Activated CD8-positive, alpha-beta T cell treated with anti-CD3 and anti-CD28 coated beads for 36 hours (primary cell): ENCODE results near the gene TRNAU1AP. TPM values are rescaled to one million over a fixed set of nuclear protein-coding genes. Genes with fewer than 3 reads are reported as not detected.
A peak's percentile ranks its signal among the peaks of the same experiment; 100 is the strongest.
"Not testable (repeated sequence)": the region's sequence is repeated elsewhere in the genome, so short reads cannot be mapped to it uniquely, and the experiment has no call there.

Source experiments
- ATAC-seq: fragments of 200-7000 bp; cut with Tn5 transposase; one replicate; pipeline ENCODE4 v1.10.0; 2021; ENCODE audit warnings: mild to moderate bottlenecking, moderate library complexity
- CTCF ChIA-PET: fragments of 350-600 bp; sonication (Branson Sonifier 250); formaldehyde crosslinking; loops from one replicate; lab custom pipeline; 2021; ENCODE audit warnings: antibody characterized with exemption; lab: Charles Lee
- POLR2A ChIA-PET: fragments of 350-600 bp; sonication (Branson Sonifier 250); formaldehyde crosslinking; loops from one replicate; lab custom pipeline; 2021; ENCODE audit warnings: antibody characterized with exemption; lab: Charles Lee
- DNase-seq: peaks from one replicate; pipeline ENCODE4 v3.0.0-alpha.2; 2020
- H3K27ac Mint-ChIP-seq: one replicate; pipeline ENCODE4 v1.8.0; 2021; ENCODE audit warnings: mild to moderate bottlenecking, mixed read lengths
- H3K27me3 Mint-ChIP-seq: one replicate; pipeline ENCODE4 v1.8.0; 2021; ENCODE audit warnings: mixed read lengths
- H3K36me3 Mint-ChIP-seq: one replicate; pipeline ENCODE4 v1.8.0; 2021; ENCODE audit warnings: low read depth, mixed read lengths
- H3K4me1 Mint-ChIP-seq: one replicate; pipeline ENCODE4 v1.8.0; 2021; ENCODE audit warnings: low read depth, mixed read lengths
- H3K4me3 Mint-ChIP-seq: one replicate; pipeline ENCODE4 v1.8.0; 2021; ENCODE audit warnings: mild to moderate bottlenecking, moderate library complexity, mixed read lengths
- H3K9me3 Mint-ChIP-seq: one replicate; pipeline ENCODE4 v1.8.0; 2021; ENCODE audit warnings: mixed read lengths
- CTCF ChIP-seq: fragments of 200-600 bp; IDR thresholded peaks from one replicate; pipeline ENCODE4 v1.8.0; 2022; ENCODE audit warnings: antibody characterized with exemption, mild to moderate bottlenecking
- intact Hi-C: fragments of 100-400 bp; cut with micrococcal nuclease; formaldehyde crosslinking; loops from one replicate; pipeline ENCODE4 v1.10.0; 2022
- total RNA-seq, 2 experiments: library from RNA; stranded (reverse); gene quantifications; one replicate each; pipeline ENCODE4 v1.2.3, GENCODE V29; 2021

Gene TRNAU1AP
- total RNA-seq, 2 experiments from 2014 or later: 42.5 to 47.8 TPM

- no peak for DNase-seq
- Mint-ChIP-seq H3K4me3 (peak within 1 kb of the TSS; percentile 68), H3K9me3 (no peaks in the 10 kb centered on the region), H3K36me3 (peaks cover 5% of the 10 kb centered on the region), H3K4me1 (peaks cover 9% of the 10 kb centered on the region), H3K27me3 (peaks cover 10% of the 10 kb centered on the region), H3K27ac (no peak within 1 kb of the TSS)
- POLR2A ChIA-PET: interaction anchor here (6.1 kb wide), 1 partner anchor 12 kb away, joined by 43 read pairs; no protein-coding TSS in a partner anchor
- intact Hi-C loops: no loop called here
- TF ChIP-seq CTCF: no peak
- CTCF ChIA-PET: interaction anchor here (1.0 kb wide), 1 partner anchor 11 kb away, joined by 3 read pairs; no protein-coding TSS in a partner anchor
- ATAC-seq: peak; percentile 61
Observed at GRCh38 chr1:28591708-28592320, 38.9 kb downstream of the TRNAU1AP start, which contains the start of gene RAB42. Gene RAB42, plus strand, starts transcription at chr1:28592265. Its CDS starts 247 bp downstream, at chr1:28592512.

- Mint-ChIP-seq H3K9me3 (no peaks in the 10 kb centered on the region), H3K4me3 (peak overlapping the region; percentile 68), H3K36me3 (peaks cover 5% of the 10 kb centered on the region), H3K4me1 (peaks cover 9% of the 10 kb centered on the region), H3K27me3 (peaks cover 10% of the 10 kb centered on the region), H3K27ac (no peak overlapping the region)
- DNase-seq: no peak
- ATAC-seq: peak; percentile 49
- intact Hi-C loops: no loop called here
- ChIA-PET POLR2A (interaction anchor here (6.1 kb wide), 1 partner anchor 12 kb away, joined by 43 read pairs; no protein-coding TSS in a partner anchor), CTCF (interaction anchor here (1.0 kb wide), 1 partner anchor 10 kb away, joined by 3 read pairs; no protein-coding TSS in a partner anchor)
- TF ChIP-seq CTCF: no peak
Observed at GRCh38 chr1:28592321-28593071, 39.6 kb downstream of the TRNAU1AP start.

GRCh38 chr1:28593988-28594356, 41.1 kb downstream of the TRNAU1AP start:
- H3K4me1 Mint-ChIP-seq, ATAC-seq, DNase-seq, H3K4me3 Mint-ChIP-seq, H3K36me3 Mint-ChIP-seq, CTCF ChIA-PET, H3K9me3 Mint-ChIP-seq, intact Hi-C loops, H3K27ac Mint-ChIP-seq: not testable (repeated sequence)
- H3K27me3 Mint-ChIP-seq: peaks cover 10% of the 10 kb centered on the region
- POLR2A ChIA-PET: interaction anchor here (6.1 kb wide), 1 partner anchor 14 kb away, joined by 43 read pairs; no protein-coding TSS in a partner anchor

- intact Hi-C loops, H3K36me3 Mint-ChIP-seq, H3K9me3 Mint-ChIP-seq, DNase-seq, H3K4me3 Mint-ChIP-seq, ATAC-seq, H3K4me1 Mint-ChIP-seq, H3K27ac Mint-ChIP-seq, CTCF ChIA-PET: not testable (repeated sequence)
- POLR2A ChIA-PET: interaction anchor here (6.1 kb wide), 1 partner anchor 15 kb away, joined by 43 read pairs; no protein-coding TSS in a partner anchor
- peaks cover 10% of the 10 kb centered on the region for H3K27me3 Mint-ChIP-seq
Observed at GRCh38 chr1:28594686-28595411, 42.0 kb downstream of the TRNAU1AP start.

- no peak overlapping the region for H3K27ac Mint-ChIP-seq
- peaks cover 9% of the 10 kb centered on the region for H3K4me1 Mint-ChIP-seq
- DNase-seq (no peak), ATAC-seq (no peak)
- ChIA-PET POLR2A (interaction anchor here (0.6 to 6.1 kb wide), 3 partner anchors 16 to 330 kb away, joined by 3 to 43 read pairs (median 5); partner anchors contain the start of gene RNU11), CTCF (no interaction called here)
- H3K36me3 Mint-ChIP-seq: peaks cover 5% of the 10 kb centered on the region
- H3K27me3 Mint-ChIP-seq: peaks cover 10% of the 10 kb centered on the region
- H3K4me3 Mint-ChIP-seq: no peak overlapping the region
- no peaks in the 10 kb centered on the region for H3K9me3 Mint-ChIP-seq
- intact Hi-C loops: no loop called here
- TF ChIP-seq CTCF: no peak
Observed at GRCh38 chr1:28595412-28596191, 42.7 kb downstream of the TRNAU1AP start.

GRCh38 chr1:28596276-28596675, 43.4 kb downstream of the TRNAU1AP start:
- peaks cover 10% of the 10 kb centered on the region for H3K27me3 Mint-ChIP-seq
- H3K27ac Mint-ChIP-seq, H3K9me3 Mint-ChIP-seq, H3K4me3 Mint-ChIP-seq, intact Hi-C loops, ATAC-seq, H3K36me3 Mint-ChIP-seq, CTCF ChIA-PET, DNase-seq, H3K4me1 Mint-ChIP-seq: not testable (repeated sequence)
- POLR2A ChIA-PET: interaction anchor here (0.6 to 6.1 kb wide), 3 partner anchors 16 to 52 kb away, joined by 3 to 43 read pairs (median 5); partner anchors contain the start of gene RNU11
